Upper lobe of left lung (tissue), 4 donors: ENCODE results near the gene SLCO4A1.

Source experiments
- CTCF ChIP-seq, 6 experiments: fragments of 450-650 bp in 4 of 6; fragments of 200-600 bp in 2 of 6; sonication (generic) in 2 of 6; IDR thresholded peaks; one replicate each; pipeline ENCODE4 v1.5.1; 2016 to 2019; ENCODE audit warnings: antibody characterized with exemption in 6 of 6
- EP300 ChIP-seq, 4 donors: sonication (generic); formaldehyde crosslinking; IDR thresholded peaks; one replicate each; pipeline ENCODE4 v1.5.1; 2017; ENCODE audit warnings: antibody characterized with exemption in 4 of 4, control low read depth in 2 of 4
- POLR2A ChIP-seq, 4 donors: fragments of 450-650 bp; IDR thresholded peaks; one replicate each; pipeline ENCODE4 v1.5.1; 2016 to 2017; ENCODE audit warnings: antibody characterized with exemption in 4 of 4, mild to moderate bottlenecking in 2 of 4
- POLR2AphosphoS5 ChIP-seq, 2 donors: sonication (generic); formaldehyde crosslinking; IDR thresholded peaks; one replicate each; pipeline ENCODE4 v1.5.1; 2017; ENCODE audit warnings: antibody characterized with exemption in 2 of 2

DNA sequence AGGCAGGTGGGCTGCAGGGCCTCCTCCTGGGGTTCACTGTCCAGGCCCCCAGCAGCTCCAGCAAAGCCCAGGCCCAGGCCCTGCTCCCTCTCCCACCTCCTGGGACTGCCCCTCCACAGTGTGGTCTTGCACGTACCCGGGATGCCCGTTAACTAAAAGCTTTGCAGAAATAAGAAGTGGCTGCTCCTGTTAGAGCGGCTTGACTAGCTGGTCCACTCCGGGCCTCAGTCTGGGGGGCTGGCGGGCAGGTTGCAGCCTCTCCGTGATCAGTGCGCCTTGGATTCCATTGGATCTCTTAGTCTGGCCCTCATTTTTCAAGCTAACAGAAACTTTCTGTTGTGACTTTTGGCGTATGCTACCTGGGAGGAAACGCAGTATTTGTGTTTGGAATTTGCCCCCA lies 26.9 kb downstream of the SLCO4A1 start:
- TF ChIP-seq CTCF (IDR thresholded peaks at IDR 0.05), result no peak
- no peak for TF ChIP-seq POLR2AphosphoS5 (IDR thresholded peaks at IDR 0.05)
- no peak for TF ChIP-seq POLR2A (IDR thresholded peaks at IDR 0.05)
- no peak for TF ChIP-seq EP300 (IDR thresholded peaks at IDR 0.05)
